ENCODE results near the gene SPDYE6. TPM values are rescaled to one million over a fixed set of nuclear protein-coding genes. Genes with fewer than 3 reads are reported as not detected.

Gene SPDYE6
- total and polyA plus RNA-seq, 4 donors, result 2.4 TPM; not detected in 3

DNA sequence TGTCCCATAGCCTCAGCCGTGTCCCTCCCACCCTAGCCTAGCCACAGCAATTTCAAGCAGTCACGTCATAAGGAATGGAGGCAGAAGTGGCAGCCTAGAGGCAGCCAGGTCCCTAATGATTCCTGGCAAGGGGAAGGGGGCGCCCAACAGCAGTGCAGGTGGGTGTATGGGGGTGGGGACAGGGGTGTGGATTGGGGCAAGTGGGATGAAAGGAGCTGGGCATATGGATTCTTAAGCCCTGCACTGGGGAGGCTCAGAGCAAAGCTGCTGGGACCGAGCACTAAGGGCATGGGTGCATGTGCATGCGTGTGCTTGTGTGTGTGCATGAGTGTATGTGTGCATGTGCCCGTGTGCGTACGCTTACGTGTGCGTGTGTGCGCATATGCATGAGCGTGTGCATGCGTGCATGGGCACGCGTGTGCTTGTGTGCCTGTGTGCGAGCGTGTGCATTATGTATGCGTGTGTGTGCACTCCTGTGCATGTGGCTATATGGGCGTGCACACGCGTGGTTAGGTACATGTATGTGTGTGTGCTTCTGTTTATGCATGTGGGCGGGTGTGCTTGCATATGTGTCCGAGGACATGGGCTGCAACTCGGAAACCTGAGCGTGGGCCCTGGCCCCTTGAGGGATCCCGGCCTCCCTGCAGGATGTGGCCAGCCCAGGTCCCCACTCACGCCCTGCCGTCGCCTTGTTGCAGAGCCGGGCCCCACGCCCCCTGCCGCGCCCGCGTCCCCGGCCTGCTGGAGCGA is 35.5 kb downstream of the SPDYE6 start:
- 76% methylated on average over 37 of the region's 37 CpGs for WGBS
- H3K27me3 ChIP-seq (ENCODE audit: control insufficient read depth in 4 of 4, insufficient read depth in 4 of 4, low read length in 3 of 4), result no peaks in the 10 kb centered on the region
- no peaks in the 10 kb centered on the region for H3K9me3 ChIP-seq (ENCODE audit: control insufficient read depth in 4 of 4, low read length in 3 of 4)
- H3K27ac ChIP-seq (ENCODE audit: low read depth in 1 of 2, low read length in 2 of 2), result no peak overlapping the region
- H3K4me3 ChIP-seq (ENCODE audit: low read depth in 1 of 3, low read length in 3 of 3), result no peak overlapping the region
- no peak overlapping the region for H3K9ac ChIP-seq (ENCODE audit: low read depth in 1 of 2, low read length in 2 of 2)
- no peak for TF ChIP-seq YY1 (IDR thresholded peaks at IDR 0.05)
- TF ChIP-seq, protein P1, sequence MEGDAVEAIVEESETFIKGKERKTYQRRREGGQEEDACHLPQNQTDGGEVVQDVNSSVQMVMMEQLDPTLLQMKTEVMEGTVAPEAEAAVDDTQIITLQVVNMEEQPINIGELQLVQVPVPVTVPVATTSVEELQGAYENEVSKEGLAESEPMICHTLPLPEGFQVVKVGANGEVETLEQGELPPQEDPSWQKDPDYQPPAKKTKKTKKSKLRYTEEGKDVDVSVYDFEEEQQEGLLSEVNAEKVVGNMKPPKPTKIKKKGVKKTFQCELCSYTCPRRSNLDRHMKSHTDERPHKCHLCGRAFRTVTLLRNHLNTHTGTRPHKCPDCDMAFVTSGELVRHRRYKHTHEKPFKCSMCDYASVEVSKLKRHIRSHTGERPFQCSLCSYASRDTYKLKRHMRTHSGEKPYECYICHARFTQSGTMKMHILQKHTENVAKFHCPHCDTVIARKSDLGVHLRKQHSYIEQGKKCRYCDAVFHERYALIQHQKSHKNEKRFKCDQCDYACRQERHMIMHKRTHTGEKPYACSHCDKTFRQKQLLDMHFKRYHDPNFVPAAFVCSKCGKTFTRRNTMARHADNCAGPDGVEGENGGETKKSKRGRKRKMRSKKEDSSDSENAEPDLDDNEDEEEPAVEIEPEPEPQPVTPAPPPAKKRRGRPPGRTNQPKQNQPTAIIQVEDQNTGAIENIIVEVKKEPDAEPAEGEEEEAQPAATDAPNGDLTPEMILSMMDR (IDR thresholded peaks at IDR 0.05; ENCODE audit: low read depth, low read length, missing input control), result no peak
- TF ChIP-seq NR2F2 (IDR thresholded peaks at IDR 0.05), result no peak
- TF ChIP-seq HNF4A (conservative IDR thresholded peaks at IDR 0.05), result no peak
- TF ChIP-seq ZBTB33 (IDR thresholded peaks at IDR 0.05), result no peak
- TF ChIP-seq SP1 (IDR thresholded peaks at IDR 0.05), result no peak
- TF ChIP-seq MAX (IDR thresholded peaks at IDR 0.05), result no peak
- TF ChIP-seq FOXA2 (IDR thresholded peaks at IDR 0.05), result no peak
- TF ChIP-seq RAD21 (IDR thresholded peaks at IDR 0.05), result no peak
- no peak for TF ChIP-seq GABPA (IDR thresholded peaks at IDR 0.05 in 1 of 2, conservative IDR thresholded peaks at IDR 0.05 in 1 of 2)
- no peak for TF ChIP-seq HNF4G (IDR thresholded peaks at IDR 0.05)
- no peak for TF ChIP-seq JUND (IDR thresholded peaks at IDR 0.05)
- TF ChIP-seq TAF1 (conservative IDR thresholded peaks at IDR 0.05), result no peak
- TF ChIP-seq FOXA1 (IDR thresholded peaks at IDR 0.05), result no peak
- no peak for TF ChIP-seq RXRA (IDR thresholded peaks at IDR 0.05)
- no peak for TF ChIP-seq ATF3 (IDR thresholded peaks at IDR 0.05)
- no peak for TF ChIP-seq REST (IDR thresholded peaks at IDR 0.05)
- no peak for TF ChIP-seq EGR1 (IDR thresholded peaks at IDR 0.05; ENCODE audit: low read depth in 2 of 2)
- H3K4me1 ChIP-seq (ENCODE audit: control insufficient read depth in 4 of 4, insufficient read depth in 4 of 4, low read length in 3 of 4), result no peaks in the 10 kb centered on the region
- H3K36me3 ChIP-seq (ENCODE audit: control insufficient read depth in 4 of 4, insufficient read depth in 3 of 4, low read depth in 1 of 4, low read length in 3 of 4), result no peaks in the 10 kb centered on the region
- DNase-seq (ENCODE audit: low spot score), result no peak
